ENCODE measurements around the gene GOLT1A. TPM values are rescaled to one million over a fixed set of nuclear protein-coding genes. Genes with fewer than 3 reads are reported as not detected.

The GOLT1A gene
- polyA plus RNA-seq, 1 donor, result 113 TPM

DNA sequence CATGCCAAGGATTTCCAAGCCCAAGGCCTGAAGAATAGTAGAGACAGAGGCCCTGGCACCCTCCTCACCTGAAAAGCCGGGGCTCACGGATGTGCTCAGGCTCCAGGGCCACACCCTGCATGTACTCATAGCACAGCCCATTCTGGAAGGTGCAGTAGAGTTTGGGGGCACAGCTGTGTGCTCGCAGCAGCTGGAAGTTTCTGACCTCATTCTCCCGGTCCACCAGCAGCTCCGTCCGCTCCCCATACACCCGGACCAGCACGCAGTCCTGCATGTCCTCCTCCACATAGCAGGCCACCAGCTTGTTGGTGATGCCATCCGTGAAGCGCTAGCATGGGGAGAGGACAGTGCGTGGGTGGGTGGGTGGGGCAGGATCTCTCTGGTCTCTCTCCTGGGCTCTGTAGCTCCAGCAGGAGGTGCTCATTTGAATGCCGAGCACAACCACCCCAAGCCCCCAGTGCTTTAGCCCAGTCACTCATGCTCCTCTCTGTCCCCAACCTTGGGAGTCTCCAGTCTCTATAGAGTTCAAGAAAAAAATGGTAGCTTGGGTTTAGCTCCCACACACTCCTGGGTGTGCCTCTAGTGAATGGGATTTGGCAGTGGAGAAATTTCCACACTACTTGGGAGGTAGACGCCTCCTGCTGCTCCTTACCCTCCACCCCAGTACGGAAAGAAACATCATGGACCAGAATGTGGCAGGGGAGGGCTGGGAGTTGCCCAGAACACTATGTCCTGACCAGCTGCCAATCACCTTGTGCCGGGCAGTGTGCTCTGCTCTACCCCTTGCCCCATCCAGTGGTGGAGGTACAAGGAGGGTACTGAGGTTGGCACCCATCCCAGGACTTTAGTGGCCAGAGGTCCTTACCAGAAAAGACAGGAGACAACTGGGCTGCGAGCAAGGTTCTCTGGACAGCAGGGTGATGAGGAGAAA is 63.9 kb downstream of the GOLT1A start:
- WGBS (ENCODE audit: insufficient coverage, low lambda C conversion rate), result 100% methylated on average over 1 of the region's 16 CpGs
- no peaks in the 10 kb centered on the region for H3K9me3 ChIP-seq (ENCODE audit: control insufficient read depth, low read depth, low read length)
- no peak overlapping the region for H3K4me3 ChIP-seq (ENCODE audit: low read length)
- H3K27ac ChIP-seq (ENCODE audit: low read length), result no peak overlapping the region
- H3K4me1 ChIP-seq (ENCODE audit: control insufficient read depth, insufficient read depth, low read length), result peaks cover 54% of the 10 kb centered on the region
- DNase-seq, result no peak
- H3K36me3 ChIP-seq (ENCODE audit: control insufficient read depth, insufficient read depth, low read length), result peaks cover 8% of the 10 kb centered on the region
- no peaks in the 10 kb centered on the region for H3K27me3 ChIP-seq (ENCODE audit: control insufficient read depth, insufficient read depth, low read length)

DNA sequence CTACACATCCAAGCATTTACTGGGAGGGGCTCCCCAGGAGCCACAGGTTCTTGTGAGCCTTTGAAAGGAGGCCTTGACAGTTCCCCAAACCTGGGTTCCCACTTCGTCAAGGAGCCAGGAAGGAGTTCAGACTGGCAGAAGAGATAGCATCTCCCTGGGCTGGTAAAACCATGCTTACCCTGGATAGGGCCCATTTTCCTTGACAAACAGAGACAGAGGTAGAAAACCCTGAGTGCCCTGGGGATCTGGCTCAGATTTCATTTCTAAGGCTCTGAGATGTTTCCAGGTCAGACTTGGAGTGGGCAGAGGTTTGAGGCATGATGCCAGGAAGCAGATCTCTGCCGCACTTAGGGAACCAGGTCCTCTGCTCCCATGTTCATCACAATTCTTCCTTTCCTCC is 64.7 kb downstream of the GOLT1A start:
- Histone ChIP-seq H3K9me3 (ENCODE audit: control insufficient read depth, low read depth, low read length) (no peaks in the 10 kb centered on the region), H3K27me3 (ENCODE audit: control insufficient read depth, insufficient read depth, low read length) (no peaks in the 10 kb centered on the region), H3K4me3 (ENCODE audit: low read length) (no peak overlapping the region), H3K27ac (ENCODE audit: low read length) (no peak overlapping the region), H3K4me1 (ENCODE audit: control insufficient read depth, insufficient read depth, low read length) (peaks cover 61% of the 10 kb centered on the region), H3K36me3 (ENCODE audit: control insufficient read depth, insufficient read depth, low read length) (peaks cover 8% of the 10 kb centered on the region)
- no peak for DNase-seq
- WGBS (ENCODE audit: insufficient coverage, low lambda C conversion rate), result no CpG with 5 or more reads among the region's 2 CpGs

Other genes starting within 250 kb of the GOLT1A start
- 34.0 TPM for gene SOX13, start 140.9 kb downstream of the GOLT1A start, polyA plus RNA-seq
- gene ETNK2, start 61.9 kb downstream of the GOLT1A start, polyA plus RNA-seq, result 34.3 TPM
- 4.2 TPM for gene REN, start 47.7 kb downstream of the GOLT1A start, polyA plus RNA-seq
- gene KISS1, start 17.5 kb downstream of the GOLT1A start, polyA plus RNA-seq, result 2.8 TPM
- 59.3 TPM for gene PLEKHA6, start 145.9 kb upstream of the GOLT1A start, polyA plus RNA-seq
- gene PPP1R15B, start 197.8 kb upstream of the GOLT1A start, polyA plus RNA-seq, result 46.4 TPM